ENCODE results near the gene NAALAD2.
"Not testable (repeated sequence)": the region's sequence is repeated elsewhere in the genome, so short reads cannot be mapped to it uniquely, and the experiment has no call there.

NAALAD2 gene

GRCh38 chr11:90239967-90240636 is 105.6 kb downstream of the NAALAD2 start:
- in situ Hi-C loops (cut with HindIII; ENCODE audit: low sequenced_read_pairs) = not testable (repeated sequence)

- in situ Hi-C loops (cut with HindIII; ENCODE audit: low sequenced_read_pairs) = no loop called here
Measured at GRCh38 chr11:90241414-90241813, 107.0 kb downstream of the NAALAD2 start.

Measured in endothelial cell of hepatic sinusoid (primary cell).